Fibroblast of pulmonary artery (primary cell): ENCODE measurements around the gene MVB12A.
A peak's percentile ranks its signal among the peaks of the same experiment; 100 is the strongest.

Experiments used
- DNase-seq: peaks from one replicate; pipeline ENCODE4 v3.0.0-alpha.2; 2010; ENCODE audit warnings: low read depth
- H3K4me3 ChIP-seq: replicated peaks from 2 replicates; pipeline ENCODE4 v1.5.1; 2011; ENCODE audit warnings: low read depth, mild to moderate bottlenecking, control low read depth, low read length, moderate library complexity
- TF ChIP-seq, protein P1 (sequence below): IDR thresholded peaks from 2 replicates; pipeline ENCODE4 v1.5.1; 2011; ENCODE audit warnings: mild to moderate bottlenecking, control low read depth, low read length, inconsistent platforms; ENCODE audit errors: missing control alignments

Gene MVB12A

DNA sequence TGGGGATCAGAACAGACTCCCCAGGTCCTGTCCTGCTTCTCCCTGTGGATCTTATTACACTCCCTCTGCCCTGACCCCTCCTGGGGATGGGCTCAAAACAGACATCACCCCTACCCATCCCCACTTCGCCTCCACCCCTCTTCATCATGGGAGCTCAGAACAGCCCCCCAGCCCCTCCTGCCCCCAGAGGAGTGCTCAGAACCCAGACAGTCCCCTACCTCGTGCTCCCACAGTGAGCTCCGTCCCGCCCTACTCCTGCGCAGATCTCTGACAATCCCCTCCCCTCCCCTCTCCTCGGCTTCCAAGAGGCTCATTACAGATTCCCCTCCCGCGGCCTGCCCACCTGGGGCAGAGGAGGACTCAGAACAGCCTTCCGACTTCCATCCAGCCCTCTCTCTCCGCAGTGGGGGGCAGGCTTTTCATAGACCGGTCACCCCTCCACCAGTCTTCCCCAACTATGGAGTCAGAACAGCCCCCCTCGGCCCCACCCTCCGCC, 34.8 kb downstream of the MVB12A start:
- no peak for DNase-seq
- H3K4me3 ChIP-seq = no peak overlapping the region
- TF ChIP-seq, protein P1, sequence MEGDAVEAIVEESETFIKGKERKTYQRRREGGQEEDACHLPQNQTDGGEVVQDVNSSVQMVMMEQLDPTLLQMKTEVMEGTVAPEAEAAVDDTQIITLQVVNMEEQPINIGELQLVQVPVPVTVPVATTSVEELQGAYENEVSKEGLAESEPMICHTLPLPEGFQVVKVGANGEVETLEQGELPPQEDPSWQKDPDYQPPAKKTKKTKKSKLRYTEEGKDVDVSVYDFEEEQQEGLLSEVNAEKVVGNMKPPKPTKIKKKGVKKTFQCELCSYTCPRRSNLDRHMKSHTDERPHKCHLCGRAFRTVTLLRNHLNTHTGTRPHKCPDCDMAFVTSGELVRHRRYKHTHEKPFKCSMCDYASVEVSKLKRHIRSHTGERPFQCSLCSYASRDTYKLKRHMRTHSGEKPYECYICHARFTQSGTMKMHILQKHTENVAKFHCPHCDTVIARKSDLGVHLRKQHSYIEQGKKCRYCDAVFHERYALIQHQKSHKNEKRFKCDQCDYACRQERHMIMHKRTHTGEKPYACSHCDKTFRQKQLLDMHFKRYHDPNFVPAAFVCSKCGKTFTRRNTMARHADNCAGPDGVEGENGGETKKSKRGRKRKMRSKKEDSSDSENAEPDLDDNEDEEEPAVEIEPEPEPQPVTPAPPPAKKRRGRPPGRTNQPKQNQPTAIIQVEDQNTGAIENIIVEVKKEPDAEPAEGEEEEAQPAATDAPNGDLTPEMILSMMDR = no peak

DNA sequence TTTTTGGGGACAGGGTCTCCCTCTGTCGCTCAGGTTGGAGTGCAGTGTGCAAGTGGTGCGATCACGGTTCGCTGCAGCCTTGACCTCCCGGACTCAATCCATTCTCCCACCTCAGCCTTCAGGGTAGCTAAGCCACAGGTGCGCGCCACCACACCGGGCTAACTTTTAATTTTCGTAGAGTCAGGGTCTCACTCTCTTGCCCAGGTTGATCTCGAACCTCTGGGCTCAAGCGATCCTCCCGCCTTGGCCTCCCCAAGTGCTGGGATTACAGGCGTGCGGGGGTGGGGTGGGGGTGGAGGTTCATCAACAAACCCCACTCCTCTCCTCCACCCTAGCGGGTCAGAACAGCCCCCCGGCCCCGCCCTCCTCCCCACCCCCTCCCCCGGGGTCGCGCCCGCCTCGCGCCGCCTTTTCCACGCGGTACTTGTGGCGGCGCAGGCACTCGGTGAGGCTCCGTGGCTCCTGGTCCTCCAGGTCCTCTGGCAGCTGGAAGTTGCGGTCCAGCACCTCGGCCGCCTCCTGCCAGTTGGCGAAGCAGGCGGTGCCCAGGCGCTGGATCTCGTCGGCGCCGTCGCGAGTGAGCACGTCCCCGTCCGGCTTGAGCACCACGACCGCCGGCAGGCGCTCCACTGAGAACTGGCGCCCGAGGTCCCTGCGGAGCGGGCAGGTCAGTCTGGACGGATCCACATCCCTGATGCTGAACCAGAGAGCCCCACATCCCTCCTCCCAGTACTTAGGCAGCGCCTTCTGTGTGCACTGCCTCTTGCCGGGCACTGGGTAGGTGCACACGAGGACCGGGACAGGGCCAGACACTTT, 35.7 kb downstream of the MVB12A start:
- no peak for DNase-seq
- H3K4me3 ChIP-seq = no peak overlapping the region
- TF ChIP-seq, protein P1 = no peak

DNA sequence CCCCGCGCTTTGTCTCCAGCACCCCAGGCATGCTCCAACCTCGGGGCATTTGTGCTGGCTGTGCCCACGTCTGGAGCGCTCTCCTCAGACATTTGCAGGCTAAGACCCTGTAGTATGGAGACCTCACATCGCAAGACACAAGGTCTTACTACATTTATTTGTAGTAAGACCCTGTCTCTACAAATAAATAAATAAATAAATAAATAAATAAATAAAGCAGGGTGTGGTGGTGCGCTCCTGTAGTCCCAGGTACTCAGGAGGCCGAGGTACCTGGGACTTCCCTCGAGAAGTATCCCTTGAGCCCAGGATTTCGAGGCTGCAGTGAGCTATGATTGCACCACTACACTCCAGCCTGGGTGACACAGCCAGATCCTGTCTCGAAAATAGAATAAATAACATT, 36.3 kb downstream of the MVB12A start:
- no peak overlapping the region for H3K4me3 ChIP-seq
- DNase-seq = no peak
- TF ChIP-seq, protein P1 = no peak

DNA sequence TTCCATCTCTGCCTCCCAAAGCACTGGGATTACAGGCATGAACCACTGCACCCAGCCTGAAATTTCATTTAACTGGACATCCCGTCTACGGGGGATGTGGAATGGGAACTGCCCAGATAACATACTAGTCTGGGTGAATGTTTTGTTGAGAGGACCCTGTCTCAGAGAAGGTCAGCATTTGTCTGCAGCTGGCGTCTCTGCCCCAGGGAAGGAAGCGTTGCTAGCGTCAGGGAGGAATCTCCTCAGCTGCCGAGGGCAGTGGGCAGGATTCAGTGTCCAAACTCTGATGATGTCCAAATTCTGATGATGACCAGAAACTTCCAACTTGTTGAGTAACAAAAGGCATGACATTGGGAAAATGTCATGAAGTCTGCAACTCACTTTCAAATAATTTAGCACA, 37.8 kb downstream of the MVB12A start:
- peak; percentile 20 for DNase-seq
- no peak overlapping the region for H3K4me3 ChIP-seq
- TF ChIP-seq, protein P1 = no peak

- DNase-seq = no peak
- H3K4me3 ChIP-seq = no peak overlapping the region
- TF ChIP-seq, protein P1 = no peak
These were observed 39.1 kb downstream of the MVB12A start for GRCh38 chr19:17458970-17459369.

DNA sequence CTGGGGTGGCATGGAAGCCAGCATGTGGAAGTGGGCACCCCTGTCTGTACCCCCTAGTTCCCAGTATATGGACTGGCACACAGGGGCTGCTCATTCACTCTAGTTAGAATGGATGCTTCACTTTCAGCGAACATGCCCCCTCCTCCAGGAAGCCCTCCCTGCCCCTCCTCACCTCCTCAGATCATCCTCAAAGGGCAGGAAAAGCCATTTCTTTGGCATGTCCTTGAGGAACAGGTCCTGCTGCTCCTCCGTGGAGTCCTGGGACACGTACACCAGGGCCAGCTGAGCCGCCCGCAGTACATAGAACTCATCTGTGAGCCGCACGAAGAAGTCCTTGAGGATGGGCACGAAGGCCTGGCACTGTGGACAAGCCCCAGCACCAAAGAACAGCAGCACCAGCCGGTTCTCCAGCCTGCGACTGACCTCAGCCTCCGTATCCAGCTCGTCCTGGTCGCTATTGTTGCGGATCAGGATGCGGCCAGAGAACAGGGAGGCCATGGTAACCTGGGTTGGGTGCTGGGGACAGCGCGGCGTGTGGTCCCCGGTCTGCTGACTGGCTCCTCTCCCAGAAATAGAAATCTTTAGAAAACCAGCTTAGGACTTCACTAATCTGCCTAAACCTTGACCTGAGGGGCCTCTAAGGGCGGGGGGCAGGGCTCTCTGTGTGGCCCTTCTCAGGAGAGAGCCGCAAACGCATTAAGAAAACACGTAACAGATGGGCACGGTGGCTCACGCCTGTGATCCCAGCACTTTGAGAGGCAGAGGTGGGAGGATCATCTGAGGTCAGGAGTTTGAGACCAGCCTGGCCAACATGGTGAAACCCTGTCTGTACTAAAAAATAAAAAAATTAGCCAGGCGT, 40.8 kb downstream of the MVB12A start, which contains the start of gene NXNL1:
NXNL1 (minus strand) TSS at position 555 of the 859 bp plus-strand sequence; CDS start at position 498, 57 bp downstream.
- TF ChIP-seq, protein P1 = no peak

More for the DNA sequence above, 40.8 kb downstream of the MVB12A start, which contains the start of gene NXNL1:
- no peak for DNase-seq
- no peak within 1 kb of the TSS for H3K4me3 ChIP-seq
